ENCODE measurements around the gene SUPT3H. TPM values are rescaled to one million over a fixed set of nuclear protein-coding genes. Genes with fewer than 3 reads are reported as not detected.

SUPT3H gene
- total and polyA plus RNA-seq, 2 of the 13 experiments (the other 11 are each of a cell fraction or from before 2014, with no cell fraction given), result 11.9 to 36.1 TPM

GRCh38 chr6:44925100-44925739 lies 452.5 kb downstream of the SUPT3H start:
- no peaks in the 10 kb centered on the region for H3K79me2 ChIP-seq (ENCODE audit: insufficient read depth, low read length)
- POLR2A ChIA-PET, result no interaction called here
- peaks cover 22% of the 10 kb centered on the region for H3K4me1 ChIP-seq (ENCODE audit: insufficient read depth, low read length)
- no peak overlapping the region for H3K9ac ChIP-seq (ENCODE audit: insufficient read depth, low read depth, low read length)
- FAIRE-seq (no peak), DNase-seq (ENCODE audit: low spot score) (peak; percentile 44), ATAC-seq (no peak)
- in situ Hi-C loops (cut with HindIII; ENCODE audit: extremely low pct_ligation_motif_present, low pct_unique_long_range_greater_than_20kb) (no loop called here), intact Hi-C loops (cut with micrococcal nuclease; ENCODE audit: unreplicated experiment) (no loop called here)
- H3K9me3 ChIP-seq (ENCODE audit: low read length), result no peaks in the 10 kb centered on the region
- no peak overlapping the region for H3K4me2 ChIP-seq (ENCODE audit: low read depth, low read length)
- no peak overlapping the region for H3K27ac ChIP-seq (ENCODE audit: extremely low read length, insufficient read depth, low read length)
- H3K4me3 ChIP-seq (replicated peaks in 1 of 3; ENCODE audit: insufficient read depth in 1 of 3, low read depth in 2 of 3, low read length in 3 of 3), result no peak overlapping the region
- H3K36me3 ChIP-seq (replicated peaks in 1 of 2; ENCODE audit: control insufficient read depth in 1 of 2, insufficient read depth in 2 of 2, low read length in 2 of 2), result no peaks in the 10 kb centered on the region
- no peaks in the 10 kb centered on the region for H4K20me1 ChIP-seq (ENCODE audit: insufficient read depth, low read length)
- CTCF ChIA-PET (ENCODE audit: low intra/inter-chr PET ratio, low total read pairs), result no interaction called here
- no TSS peak for BruUV-seq (replicated peaks)
- TF ChIP-seq PAF1 (CRISPR knock-in tag; IDR thresholded peaks at IDR 0.05), result no peak
- TF ChIP-seq SALL2 (CRISPR knock-in tag; IDR thresholded peaks at IDR 0.05), result no peak
- TF ChIP-seq RFX3 (CRISPR knock-in tag; IDR thresholded peaks at IDR 0.05), result peak; percentile 32; the same call in 1 of the 2 replicates
- TF ChIP-seq RFX1 (IDR thresholded peaks at IDR 0.05), result peak; percentile 29; the same call in 1 of the 2 replicates
- TF ChIP-seq ATF7 (IDR thresholded peaks at IDR 0.05), result peak; percentile 53
- no peak for TF ChIP-seq ATF7 (CRISPR knock-in tag; IDR thresholded peaks at IDR 0.05)
- WGBS (ENCODE audit: low lambda C conversion rate), result 70% methylated on average over 1 of the region's 1 CpG
- no peaks in the 10 kb centered on the region for H3K27me3 ChIP-seq (ENCODE audit: control insufficient read depth in 1 of 2, insufficient read depth in 2 of 2, low read length in 2 of 2)
- H2AFZ ChIP-seq (ENCODE audit: low read length), result no peak overlapping the region

- Histone ChIP-seq H3K36me3 (replicated peaks in 1 of 2; ENCODE audit: control insufficient read depth in 1 of 2, insufficient read depth in 2 of 2, low read length in 2 of 2) (no peaks in the 10 kb centered on the region), H3K4me2 (ENCODE audit: low read depth, low read length) (no peak overlapping the region), H3K79me2 (ENCODE audit: insufficient read depth, low read length) (no peaks in the 10 kb centered on the region), H2AFZ (ENCODE audit: low read length) (no peak overlapping the region), H3K4me3 (replicated peaks in 1 of 3; ENCODE audit: insufficient read depth in 1 of 3, low read depth in 2 of 3, low read length in 3 of 3) (no peak overlapping the region), H3K27me3 (ENCODE audit: control insufficient read depth in 1 of 2, insufficient read depth in 2 of 2, low read length in 2 of 2) (no peaks in the 10 kb centered on the region), H3K9me3 (ENCODE audit: low read length) (no peaks in the 10 kb centered on the region), H3K27ac (ENCODE audit: extremely low read length, insufficient read depth, low read length) (no peak overlapping the region), H3K9ac (ENCODE audit: insufficient read depth, low read depth, low read length) (no peak overlapping the region), H3K4me1 (ENCODE audit: insufficient read depth, low read length) (peaks cover 25% of the 10 kb centered on the region), H4K20me1 (ENCODE audit: insufficient read depth, low read length) (no peaks in the 10 kb centered on the region)
- intact Hi-C loops (cut with micrococcal nuclease; ENCODE audit: unreplicated experiment), result no loop called here
- in situ Hi-C loops (cut with HindIII; ENCODE audit: extremely low pct_ligation_motif_present, low pct_unique_long_range_greater_than_20kb), result no loop called here
- ChIA-PET POLR2A (no interaction called here), CTCF (ENCODE audit: low intra/inter-chr PET ratio, low total read pairs) (no interaction called here)
- WGBS (ENCODE audit: low lambda C conversion rate), result 97% methylated on average over 1 of the region's 1 CpG
- no TSS peak for BruUV-seq (replicated peaks)
- TF ChIP-seq ZNF747 (CRISPR knock-in tag; IDR thresholded peaks at IDR 0.05; ENCODE audit: borderline replicate concordance) (no peak), NR2F6 (IDR thresholded peaks at IDR 0.05) (no peak), NR2F6 (CRISPR knock-in tag; IDR thresholded peaks at IDR 0.05) (no peak), SYNCRIP (IDR thresholded peaks at IDR 0.05; ENCODE audit: insufficient read depth, low read depth, low read length) (no peak)
- FAIRE-seq (no peak), ATAC-seq (no peak), DNase-seq (ENCODE audit: low spot score) (no peak)
Measured at GRCh38 chr6:44923444-44923843, 454.3 kb downstream of the SUPT3H start.

Measured in HepG2 (cell line).